Suppressor macrophage (primary cell): Measurements from ENCODE around the gene SPTAN1.

Experiments used
- DNase-seq, 4 experiments: peaks; one replicate each; pipeline ENCODE4 v3.0.0-alpha.2; 2020 to 2022

The SPTAN1 gene

DNA sequence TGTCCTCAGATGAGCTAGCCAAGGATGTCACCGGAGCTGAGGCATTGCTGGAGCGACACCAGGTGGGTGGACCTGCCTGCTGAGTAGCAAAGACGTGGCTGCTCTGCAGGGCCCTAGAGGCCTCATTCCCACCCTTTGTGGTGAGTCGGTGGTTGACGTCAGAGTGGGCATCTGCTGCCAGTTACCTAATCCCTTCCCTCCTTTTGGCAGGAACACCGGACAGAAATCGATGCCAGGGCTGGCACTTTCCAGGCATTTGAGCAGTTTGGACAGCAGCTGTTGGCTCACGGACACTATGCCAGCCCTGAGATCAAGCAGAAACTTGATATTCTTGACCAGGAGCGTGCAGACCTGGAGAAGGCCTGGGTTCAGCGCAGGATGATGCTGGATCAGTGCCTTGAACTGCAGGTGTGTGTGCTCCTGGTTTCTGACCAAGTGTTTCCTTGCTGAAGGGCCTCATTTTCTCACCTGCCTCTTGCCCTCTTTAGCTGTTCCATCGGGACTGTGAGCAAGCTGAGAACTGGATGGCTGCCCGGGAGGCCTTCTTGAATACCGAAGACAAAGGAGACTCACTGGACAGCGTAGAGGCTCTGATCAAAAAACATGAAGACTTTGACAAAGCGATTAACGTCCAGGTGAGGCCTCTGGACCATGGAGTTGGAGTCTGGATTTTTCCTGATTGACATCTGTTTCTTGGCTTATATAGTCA lies 55.4 kb downstream of the SPTAN1 start:
- DNase-seq: no peak

DNA sequence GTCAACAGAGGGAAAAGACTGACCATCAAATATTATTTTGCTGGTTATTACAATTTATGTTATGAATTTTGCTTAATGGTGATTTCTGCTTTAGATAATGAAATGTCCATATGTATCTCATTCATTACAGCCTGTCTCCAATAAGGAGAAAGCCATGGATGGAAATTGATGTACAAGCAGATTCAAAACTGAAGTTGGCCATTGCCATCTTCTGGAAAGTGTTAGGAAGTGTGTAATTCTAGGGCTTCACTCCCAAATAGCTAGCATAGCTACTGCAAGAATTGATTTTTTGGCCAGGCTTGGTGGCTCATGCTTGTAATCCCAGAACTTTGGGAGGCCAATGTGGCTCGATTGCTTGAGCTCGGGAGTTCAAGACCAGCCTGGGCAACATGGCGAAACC lies 58.5 kb downstream of the SPTAN1 start:
- DNase-seq: no peak

DNA sequence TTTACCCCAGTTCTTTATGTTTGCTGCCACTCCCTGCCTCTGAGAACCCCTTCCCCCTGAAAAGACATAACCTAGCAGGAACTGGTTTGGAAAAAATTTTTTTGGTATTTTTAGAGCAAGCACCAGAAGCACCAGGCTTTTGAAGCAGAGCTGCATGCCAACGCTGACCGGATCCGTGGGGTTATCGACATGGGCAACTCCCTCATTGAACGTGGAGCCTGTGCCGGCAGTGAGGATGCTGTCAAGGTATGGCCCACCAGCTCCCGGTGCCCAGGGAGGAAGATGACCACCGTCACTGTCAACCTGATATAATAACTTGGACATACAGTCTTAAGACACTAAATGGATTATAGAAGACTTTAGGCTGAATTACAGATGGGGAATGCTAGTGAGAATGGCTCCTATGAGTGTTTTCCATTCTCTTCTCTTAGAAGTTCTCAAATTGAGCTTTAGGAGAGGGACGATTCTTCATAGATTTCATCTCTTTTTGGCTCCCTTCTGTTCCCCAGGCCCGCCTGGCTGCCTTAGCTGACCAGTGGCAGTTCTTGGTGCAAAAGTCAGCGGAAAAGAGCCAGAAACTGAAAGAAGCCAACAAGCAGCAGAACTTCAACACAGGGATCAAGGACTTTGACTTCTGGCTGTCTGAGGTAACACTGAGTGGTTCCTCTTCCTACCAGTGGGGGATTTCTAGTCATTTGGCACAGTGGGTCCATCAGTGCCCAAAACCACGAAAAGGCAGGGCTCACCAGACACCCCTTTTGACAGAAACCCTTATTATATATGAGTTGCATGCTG lies 59.4 kb downstream of the SPTAN1 start:
- DNase-seq: no peak

DNA sequence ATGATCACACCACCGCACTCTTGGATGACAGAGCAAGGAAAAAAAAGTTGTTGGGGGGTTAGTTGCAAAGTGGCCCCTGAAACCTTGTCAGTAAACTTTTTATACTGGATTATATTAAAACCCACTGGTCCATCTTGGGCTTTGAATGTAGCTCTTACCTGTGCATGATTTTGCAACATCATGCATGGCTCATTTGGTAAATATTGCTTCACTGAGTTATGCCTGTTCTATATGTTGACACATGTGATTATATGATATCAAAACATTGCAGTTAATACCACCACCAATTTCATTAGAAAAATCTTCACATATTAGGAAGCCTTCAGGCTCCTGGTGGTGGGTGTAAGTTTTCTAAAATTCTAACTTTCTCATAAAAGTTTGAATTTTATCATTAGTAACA lies 62.3 kb downstream of the SPTAN1 start:
- no peak for DNase-seq

DNA sequence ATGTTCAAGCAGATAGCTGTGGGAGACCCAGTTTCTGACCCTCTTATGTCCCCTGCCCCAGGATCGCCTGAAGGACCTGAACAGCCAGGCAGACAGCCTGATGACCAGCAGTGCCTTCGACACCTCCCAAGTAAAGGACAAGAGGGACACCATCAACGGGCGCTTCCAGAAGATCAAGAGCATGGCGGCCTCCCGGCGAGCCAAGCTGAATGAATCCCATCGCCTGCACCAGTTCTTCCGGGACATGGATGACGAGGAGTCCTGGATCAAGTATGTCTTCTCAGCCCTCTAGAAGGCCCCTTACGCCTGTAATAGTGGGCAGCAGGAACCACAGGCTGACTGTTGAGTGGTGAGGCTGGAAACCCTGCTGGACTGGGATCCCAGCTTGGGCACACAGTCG lies 63.2 kb downstream of the SPTAN1 start:
- no peak for DNase-seq

DNA sequence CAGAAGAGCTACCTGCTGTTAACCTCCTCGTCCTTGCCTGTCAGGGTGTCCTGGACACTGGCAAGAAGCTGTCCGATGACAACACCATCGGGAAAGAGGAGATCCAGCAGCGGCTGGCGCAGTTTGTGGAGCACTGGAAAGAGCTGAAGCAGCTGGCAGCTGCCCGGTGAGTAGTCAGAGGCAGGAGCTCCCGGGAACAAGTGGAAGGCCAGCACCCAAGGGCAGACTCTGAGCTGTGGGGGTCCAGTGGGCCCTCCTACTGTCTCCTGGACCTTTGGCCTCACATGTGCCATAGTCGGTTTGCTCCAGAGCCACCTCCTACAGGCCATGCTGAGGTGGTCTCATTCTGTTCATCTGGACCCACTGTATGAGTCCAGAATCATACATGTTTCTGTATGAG lies 65.6 kb downstream of the SPTAN1 start:
- no peak for DNase-seq

DNA sequence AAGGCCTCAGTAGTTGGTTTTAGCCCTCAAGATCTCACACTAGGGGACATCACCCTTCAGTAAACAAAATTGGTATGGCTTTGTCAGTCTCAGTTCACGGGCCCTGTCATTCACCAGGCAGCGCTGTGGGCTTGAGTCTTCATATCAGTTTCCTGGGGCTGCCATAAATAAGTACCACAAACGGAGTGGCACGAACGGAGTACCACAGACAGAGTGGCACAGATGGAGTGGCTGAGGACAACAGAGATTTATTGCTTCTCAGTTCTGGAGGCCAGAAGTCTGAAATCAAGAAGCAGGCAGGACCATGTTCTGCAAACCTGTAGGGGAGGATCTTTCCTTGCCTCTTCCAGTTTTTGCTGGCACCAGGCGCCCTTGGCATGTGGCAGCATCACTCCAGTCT lies 66.7 kb downstream of the SPTAN1 start:
- no peak for DNase-seq

DNA sequence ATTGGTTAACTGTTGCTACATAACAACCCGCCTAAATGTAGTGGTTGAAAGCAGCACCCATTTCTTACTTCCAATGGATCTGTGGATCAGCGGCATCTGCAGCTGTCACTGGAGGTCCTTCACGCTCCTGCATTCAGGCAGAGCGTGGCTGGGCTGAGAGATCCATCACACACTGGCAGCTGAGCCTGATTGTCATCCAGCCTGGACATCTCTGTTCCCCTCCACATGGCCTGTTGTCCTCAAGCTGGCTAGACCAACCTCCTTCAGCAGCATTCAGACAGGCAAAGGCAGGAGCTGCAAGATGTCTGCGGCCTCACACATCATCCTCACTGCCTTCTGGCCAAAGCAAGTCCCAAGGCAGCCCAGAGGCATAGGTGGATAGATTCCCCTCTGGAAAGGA lies 67.4 kb downstream of the SPTAN1 start:
- no peak for DNase-seq

DNA sequence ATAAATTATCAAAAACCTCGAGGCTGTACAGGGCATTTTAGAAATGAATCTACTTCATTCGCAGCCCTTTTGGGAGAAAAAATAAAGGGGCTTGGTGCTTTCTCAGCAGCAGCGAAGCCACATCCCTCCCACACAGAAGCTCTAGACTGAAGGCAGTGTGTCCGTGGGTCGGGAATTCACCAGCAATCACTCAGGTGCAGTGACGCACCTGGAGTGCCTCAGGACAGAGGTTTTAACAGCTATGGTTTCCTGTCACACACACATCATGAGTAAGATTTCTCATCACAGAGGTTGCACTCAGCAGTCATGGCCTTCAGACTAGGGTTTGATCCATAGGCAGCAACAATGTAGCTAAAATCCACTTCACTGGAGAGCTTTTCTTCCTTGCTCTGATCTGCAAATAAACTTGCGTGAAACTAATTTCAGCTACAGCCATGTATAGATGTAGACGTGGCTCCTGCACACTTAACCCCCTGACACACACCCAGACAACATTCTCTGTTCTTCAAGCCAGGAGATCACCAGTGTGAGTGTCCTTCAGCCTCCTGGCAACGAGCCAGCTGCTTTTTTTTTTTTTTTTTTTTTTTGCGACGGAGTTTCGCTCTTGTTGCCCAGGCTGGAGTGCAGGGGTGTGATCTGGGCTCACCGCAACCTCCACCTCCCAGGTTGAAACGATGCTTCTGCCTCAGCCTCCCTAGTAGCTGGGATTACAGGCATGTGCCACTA lies 69.5 kb downstream of the SPTAN1 start:
- no peak for DNase-seq

DNA sequence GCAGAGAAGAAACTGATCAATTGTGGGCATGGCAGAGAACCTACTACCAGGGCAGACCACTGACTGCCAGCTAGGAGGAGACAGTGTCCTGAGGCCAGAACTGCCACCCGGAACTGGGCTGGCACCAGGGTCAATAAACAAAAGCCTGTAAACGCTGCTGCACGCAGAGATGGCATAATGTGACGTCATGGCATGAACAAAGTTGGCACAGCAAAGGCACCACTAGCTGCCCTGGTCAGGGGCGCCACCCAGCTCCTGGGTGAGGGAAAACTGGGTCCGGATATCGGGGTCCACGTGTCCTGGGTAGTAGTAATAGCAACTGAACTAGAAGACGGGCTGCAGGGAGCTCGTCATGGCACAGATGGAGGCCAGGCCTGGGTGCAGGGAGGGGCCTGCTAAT lies 72.2 kb downstream of the SPTAN1 start:
- no peak for DNase-seq

DNA sequence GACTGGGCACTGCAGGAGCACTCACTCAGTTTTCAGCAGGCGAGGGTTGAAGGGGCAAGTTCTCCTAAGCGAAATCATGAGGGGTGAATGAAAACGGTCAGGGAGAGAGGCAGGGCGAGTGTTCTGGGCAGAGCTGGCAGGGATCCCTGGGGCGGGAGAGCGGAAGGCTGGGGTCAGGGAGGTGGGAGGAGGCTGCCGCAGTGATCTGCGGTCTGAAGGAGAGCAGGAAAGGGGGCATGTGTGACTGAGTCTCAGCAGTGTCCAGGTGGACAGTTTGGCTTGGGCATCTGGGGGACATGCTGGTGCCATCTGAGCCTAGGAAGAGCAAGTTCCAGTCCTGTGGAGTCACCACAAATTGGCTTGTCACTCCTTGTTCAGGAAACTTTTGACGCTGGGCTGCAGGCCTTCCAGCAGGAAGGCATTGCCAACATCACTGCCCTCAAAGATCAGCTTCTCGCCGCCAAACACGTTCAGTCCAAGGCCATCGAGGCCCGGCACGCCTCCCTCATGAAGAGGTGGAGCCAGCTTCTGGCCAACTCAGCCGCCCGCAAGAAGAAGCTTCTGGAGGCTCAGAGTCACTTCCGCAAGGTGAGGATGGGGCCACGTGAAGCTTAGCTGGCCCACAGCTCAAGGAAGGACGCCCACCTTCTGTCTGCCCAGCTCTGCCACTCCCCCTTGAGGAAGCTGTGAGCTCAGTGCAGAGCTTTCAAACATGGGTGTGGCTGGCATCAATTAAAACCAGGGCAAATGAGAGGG lies 73.2 kb downstream of the SPTAN1 start:
- DNase-seq: no peak

DNA sequence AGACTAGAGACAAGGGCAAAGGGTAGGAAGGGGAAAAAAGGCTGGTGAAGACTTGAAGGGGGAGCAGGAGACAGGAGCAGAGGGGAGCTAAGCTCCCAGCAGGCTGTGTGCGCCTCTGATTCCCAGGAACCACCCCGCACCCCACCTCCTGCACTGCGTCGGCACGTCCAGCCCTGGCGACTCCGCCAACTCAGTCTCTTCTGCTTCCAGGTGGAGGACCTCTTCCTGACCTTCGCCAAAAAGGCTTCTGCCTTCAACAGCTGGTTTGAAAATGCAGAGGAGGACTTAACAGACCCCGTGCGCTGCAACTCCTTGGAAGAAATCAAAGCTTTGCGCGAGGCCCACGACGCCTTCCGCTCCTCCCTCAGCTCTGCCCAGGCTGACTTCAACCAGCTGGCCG lies 73.8 kb downstream of the SPTAN1 start:
- DNase-seq: no peak

DNA sequence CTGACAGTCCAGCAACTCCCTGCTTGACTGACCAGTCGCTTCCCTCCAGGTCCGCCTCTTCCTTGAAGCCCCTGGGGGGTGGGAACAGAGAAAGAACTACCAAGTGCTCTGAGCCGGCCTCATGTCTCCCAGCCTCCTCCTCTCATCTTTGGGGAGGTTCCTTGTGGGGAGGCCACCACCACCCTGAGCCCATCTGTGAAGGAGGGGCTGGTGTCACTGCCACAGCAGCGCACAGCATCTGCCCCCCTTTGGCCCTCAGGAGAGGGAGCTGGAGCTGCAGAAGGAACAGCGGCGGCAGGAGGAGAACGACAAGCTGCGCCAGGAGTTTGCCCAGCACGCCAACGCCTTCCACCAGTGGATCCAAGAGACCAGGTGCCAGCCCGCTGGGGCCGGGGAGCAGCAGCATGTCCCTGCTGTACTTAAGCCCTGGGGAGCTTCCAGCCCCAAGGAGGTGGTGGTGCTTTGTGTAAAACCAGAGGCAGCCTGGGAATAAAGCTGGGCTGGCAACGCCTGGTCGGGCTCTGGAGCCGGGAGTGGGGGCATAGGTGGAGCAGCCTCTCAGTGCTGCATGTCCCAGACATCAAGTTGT lies 74.8 kb downstream of the SPTAN1 start:
- DNase-seq: no peak

DNA sequence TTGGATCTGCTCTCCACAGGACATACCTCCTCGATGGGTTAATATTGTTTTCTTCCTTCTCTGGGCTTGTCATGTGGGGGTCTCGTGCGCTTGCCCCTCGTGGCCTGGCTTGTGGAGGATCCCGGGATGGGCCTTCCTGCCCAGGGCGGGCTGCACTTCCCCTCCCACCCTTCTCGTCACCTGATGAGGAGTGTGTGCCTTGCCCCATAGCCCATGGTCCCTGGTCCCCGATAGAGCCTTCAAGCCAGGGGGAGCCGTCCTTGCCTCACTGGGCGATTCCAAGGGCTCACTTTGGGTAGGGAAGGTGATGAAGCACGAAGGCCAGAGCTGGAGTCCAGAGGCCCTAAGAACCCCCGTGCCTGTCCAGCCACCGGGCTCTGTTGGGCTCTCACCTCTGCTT lies 75.5 kb downstream of the SPTAN1 start:
- no peak for DNase-seq

DNA sequence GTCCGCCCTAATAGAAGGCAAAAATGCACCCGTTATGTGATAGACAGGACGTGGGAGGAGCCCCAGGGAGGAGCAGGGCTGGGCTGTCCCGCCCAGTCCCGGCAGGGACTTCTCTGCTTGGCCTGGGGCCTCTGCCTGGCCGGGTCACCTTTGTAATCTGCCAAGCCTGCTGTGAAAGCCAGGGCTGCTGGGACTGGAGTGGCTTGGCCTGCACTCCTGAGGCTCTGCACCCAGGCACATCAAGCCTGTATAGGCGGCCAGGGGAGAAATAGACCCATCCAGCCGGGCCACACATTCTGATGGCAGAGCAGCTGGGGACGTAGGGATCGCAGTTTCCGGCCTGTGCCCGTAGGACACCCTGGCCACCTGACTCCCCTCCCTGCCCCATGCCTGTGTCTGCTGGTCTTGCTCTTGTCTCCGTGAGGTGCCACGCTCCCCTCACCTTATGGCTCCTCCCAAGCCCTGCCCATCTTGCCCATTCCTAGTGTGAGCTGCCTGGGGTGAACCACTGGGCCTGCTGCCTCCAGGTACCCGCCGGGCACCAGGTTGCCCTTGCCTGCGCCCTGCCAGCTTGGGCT lies 76.2 kb downstream of the SPTAN1 start:
- DNase-seq: no peak

DNA sequence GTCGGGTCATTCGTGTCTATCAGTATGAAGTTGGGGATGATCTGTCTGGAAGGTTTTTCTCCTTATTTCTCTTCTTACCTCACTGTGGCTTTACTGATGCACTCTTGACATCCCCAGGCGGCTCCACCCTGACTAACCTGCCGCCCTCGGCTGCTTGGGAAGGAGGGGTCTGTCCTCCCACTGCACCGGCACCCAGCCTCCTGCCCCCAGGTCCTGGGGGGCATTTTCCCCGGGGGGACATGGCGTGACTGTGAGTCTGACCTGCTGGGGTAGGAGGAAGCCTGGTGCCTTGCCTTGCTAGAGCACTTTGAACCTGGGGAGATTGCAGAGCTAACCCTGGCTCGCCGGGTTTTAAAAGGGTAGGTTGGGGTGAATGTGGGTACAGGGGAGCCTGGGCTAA lies 76.7 kb downstream of the SPTAN1 start:
- DNase-seq: no peak

DNA sequence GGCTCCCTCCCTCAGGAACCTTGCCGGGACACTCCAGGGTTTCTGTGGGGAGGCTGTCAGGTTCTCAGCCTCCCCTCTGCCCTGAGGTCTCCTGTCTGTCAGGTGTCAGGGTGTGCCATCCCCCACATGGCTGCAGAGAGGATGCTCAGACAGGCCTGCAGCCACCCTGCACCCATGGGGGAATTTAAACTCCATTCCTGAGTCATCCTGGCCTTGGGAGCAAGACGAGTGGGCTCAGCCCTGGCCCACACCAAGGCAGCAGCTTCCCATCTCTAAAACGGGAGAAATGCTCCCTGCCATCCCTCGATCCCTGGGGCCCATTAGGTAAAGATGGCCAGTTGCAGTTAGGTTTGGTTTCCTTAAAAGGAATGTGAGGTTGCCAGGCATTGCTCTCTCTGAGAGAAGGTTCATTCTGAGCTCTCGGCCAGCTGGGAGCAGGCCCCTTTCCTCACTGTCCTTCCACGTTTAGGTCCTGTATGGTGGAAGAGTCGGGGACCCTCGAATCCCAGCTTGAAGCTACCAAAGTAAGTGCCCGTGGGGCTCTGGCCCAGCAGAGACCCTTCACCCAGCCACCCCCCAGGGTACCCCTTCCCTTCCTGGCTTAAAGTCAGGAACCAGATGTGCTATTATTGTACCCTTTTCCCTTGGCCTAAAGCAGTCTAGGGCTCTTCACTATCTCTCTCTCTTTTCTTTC lies 77.6 kb downstream of the SPTAN1 start:
- no peak for DNase-seq

DNA sequence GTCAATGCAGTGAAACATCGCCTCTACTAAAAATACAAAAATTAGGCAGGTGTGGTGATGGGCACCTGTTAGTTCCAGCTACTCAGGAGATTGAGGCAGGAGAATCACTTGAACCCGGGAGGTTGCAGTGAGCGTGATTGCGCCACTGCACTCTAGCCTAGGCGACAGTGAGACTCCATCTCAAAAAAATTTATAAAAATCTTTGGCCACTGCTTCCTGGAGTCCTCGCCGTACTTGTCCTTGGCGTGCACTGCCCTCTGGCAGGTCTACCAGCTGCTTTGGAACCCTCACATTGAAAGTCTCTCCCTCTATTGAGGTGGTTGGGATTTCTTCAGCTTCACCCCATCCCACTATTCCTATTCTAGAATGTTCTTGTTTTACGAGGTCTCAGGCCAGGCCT lies 79.2 kb downstream of the SPTAN1 start:
- DNase-seq: no peak

DNA sequence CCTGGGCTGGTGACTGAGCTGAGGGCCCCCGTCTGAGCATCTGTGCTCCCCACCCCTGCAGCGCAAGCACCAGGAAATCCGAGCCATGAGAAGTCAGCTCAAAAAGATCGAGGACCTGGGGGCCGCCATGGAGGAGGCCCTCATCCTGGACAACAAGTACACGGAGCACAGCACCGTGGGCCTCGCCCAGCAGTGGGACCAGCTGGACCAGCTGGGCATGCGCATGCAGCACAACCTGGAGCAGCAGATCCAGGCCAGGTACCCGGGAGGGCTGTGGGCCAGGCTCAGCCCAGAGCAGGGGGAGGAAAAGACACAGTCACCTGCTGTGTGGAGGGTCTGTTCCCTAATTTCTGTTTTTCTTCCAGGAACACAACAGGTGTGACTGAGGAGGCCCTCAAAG lies 79.7 kb downstream of the SPTAN1 start:
- DNase-seq: no peak

DNA sequence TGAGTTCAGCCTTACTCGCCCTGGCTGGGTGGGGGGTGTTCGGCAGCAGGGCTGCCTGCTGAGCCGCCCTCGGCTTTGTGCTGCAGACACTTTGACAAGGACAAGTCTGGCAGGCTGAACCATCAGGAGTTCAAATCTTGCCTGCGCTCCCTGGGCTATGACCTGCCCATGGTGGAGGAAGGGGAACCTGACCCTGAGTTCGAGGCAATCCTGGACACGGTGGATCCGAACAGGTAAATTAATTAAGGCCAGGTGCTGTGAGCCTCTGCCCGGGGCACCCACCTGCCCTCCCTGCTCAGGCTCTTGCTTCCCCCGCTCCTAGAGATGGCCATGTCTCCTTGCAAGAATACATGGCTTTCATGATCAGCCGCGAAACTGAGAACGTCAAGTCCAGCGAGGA lies 80.1 kb downstream of the SPTAN1 start:
- DNase-seq: no peak

DNA sequence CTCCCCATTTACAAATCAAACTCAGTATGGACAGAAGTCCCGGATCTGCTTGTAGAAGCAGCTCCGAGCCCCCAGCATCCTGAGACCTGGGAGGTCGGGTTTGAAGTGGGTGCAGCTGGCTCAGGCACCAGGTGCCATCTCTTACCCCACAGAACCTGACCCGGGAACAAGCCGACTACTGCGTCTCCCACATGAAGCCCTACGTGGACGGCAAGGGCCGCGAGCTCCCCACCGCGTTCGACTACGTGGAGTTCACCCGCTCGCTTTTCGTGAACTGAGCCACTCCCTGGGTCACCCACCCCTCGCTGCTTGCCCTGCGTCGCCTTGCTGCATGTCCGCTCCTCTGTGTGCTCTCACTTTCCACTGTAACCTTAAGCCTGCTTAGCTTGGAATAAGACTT lies 80.7 kb downstream of the SPTAN1 start:
- no peak for DNase-seq

DNA sequence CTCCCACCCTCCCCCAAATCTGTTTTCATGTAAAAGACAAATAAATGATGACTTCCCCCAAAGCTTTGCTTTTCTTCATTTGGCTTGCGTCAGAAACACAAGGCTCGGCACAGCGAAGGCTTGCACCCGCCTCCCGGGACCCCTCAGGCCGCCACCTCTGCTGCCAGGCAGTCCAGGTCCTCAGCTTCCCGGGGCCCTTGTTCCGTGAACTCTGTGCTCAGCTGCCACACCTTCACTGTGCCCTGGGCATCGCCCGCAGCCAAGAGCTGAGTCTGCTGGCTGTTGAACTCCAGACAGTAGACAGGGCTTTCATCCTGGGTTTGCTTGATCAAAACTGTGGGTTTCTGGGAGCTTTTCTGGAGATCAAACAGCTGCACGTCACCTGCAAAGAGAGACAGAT lies 81.2 kb downstream of the SPTAN1 start:
- DNase-seq: no peak
